ENCODE measurements around the gene GDPD2. TPM values are rescaled to one million over a fixed set of nuclear protein-coding genes. Genes with fewer than 3 reads are reported as not detected.

Gene GDPD2
- total RNA-seq, 4 donors from 2014 or later: 0.35 TPM; not detected in 3

DNA sequence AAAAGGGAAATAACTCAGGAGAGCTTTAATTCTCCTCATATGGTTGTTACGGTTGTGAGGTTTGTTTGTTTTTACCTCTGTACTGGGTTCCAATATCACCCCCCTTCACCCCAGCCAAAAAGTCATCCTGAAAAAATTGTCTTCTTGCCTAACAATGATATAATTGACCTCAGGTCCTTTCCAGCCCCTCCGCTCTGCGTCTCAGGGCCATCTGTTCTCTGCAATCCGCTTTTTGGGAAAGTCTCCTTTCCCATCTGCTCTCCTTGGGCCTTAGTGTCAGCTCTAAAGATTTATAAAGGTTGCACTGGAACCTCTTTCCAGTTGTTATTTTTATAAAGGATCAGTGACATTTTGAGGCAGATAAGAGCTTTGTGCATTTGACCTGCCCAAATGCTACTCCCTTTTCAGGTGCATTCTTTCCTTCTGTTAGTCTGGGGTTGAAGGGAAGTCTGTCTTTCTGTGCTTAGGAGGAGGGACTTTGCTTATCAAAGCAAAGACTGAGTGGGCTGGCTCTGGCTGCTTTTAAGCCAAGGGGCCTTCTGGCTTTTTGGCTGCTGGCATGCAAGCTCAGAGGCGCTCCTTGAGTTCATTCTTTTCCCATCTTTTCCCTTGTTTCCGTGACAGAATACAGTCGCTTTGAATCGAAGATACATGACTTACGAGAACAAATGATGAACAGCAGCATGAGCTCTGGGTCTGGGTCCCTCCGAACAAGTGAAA, 55.6 kb downstream of the GDPD2 start:
- Histone ChIP-seq H3K27ac (peak overlapping the region; percentile 68 to 84 (median 78)), H3K36me3 (no peaks in the 10 kb centered on the region), H3K9me3 (no peaks in the 10 kb centered on the region), H3K27me3 (no peaks in the 10 kb centered on the region), H3K4me1 (peaks cover 5 to 51% (median 15%) of the 10 kb centered on the region in 3 donors), H3K4me3 (no peak overlapping the region)
- TF ChIP-seq EP300 (IDR thresholded peaks at IDR 0.05) (no peak), CTCF (IDR thresholded peaks at IDR 0.05) (no peak), POLR2A (IDR thresholded peaks at IDR 0.05) (no peak), POLR2AphosphoS5 (IDR thresholded peaks at IDR 0.05) (no peak)
- ATAC-seq: no peak
- WGBS, 2 donors (ENCODE audit: low coverage in 1 of 2): 20 to 40% methylated on average over 4 to 5 of the region's 10 CpGs

DNA sequence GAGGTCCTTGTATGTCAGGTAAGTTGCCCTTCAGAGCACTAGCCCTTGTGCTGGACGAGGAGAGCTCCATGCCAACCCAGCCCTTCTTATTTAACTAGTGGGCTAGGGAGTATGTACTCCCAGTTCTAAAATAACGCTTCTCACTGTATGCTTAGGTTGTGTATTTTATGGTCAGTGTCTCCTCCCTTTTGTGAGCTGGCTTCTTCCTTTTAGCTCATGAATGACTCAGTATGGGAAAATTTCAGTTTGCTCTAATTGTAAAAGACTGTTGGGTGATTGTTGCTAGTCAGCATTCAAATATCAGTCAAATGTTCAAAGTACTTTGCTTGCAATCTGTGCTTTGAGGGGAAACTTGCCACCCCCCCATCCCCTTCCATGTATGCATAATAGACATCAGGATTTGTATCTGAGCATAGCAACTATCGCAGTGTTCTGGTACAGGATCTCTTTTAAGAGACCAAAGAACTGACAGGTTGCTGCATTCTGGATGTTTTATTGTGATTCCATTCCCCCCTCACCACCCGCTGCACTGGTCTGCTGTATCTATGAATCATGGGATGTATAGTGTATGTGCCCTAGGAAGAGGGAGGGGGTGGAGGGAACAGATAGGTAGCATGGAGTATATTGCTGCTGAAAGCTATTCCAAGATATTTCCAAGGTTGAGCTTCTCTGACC, 56.3 kb downstream of the GDPD2 start:
- 29% methylated on average over 2 of the region's 4 CpGs; no CpG with 5 or more reads in 1 of the 2 donors for WGBS, 2 donors (ENCODE audit: low coverage in 1 of 2)
- no peak for ATAC-seq
- Histone ChIP-seq H3K4me1 (peaks cover 5 to 51% (median 15%) of the 10 kb centered on the region in 3 donors), H3K27me3 (no peaks in the 10 kb centered on the region), H3K27ac (peak overlapping the region; percentile 73 to 84 (median 78)), H3K9me3 (no peaks in the 10 kb centered on the region), H3K4me3 (no peak overlapping the region), H3K36me3 (no peaks in the 10 kb centered on the region)
- no peak for TF ChIP-seq CTCF (IDR thresholded peaks at IDR 0.05)
- TF ChIP-seq POLR2AphosphoS5 (IDR thresholded peaks at IDR 0.05): no peak
- no peak for TF ChIP-seq EP300 (IDR thresholded peaks at IDR 0.05)
- no peak for TF ChIP-seq POLR2A (IDR thresholded peaks at IDR 0.05)

DNA sequence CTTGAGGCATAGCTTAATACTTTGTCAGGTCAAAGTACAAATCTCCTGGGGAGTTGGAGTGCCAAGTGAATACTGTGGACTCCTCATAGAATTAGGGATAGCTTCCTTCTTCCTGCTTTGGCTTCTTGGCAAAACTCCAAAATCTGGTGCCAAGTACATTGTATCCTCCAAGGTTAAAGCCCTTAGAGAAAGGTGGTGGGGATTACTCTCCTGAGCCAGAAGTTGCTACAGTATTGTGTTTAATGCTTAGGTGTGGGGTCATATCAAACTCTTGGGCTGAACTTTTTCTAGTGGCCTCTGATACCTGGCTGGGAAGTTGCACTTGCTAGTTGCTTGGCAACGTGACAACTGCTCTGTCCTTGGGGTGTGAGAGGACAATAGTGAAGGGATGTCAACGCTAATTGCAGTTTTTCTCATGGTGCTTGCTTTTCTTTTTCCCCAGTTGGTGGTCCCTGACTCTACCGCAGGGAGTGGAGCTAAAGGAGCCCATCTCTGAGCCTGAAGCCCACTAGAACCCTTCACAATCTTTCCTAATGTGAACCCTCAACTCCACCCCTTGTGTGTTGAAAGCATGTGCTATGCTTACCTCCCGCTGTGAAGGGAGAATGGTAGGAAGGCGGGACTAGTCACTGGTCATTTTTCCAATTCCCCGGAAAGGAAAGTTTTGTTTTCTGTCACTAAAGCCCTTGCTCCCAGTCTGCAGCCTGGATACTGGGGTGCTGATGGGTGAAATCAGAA, 57.0 kb downstream of the GDPD2 start:
- peaks cover 5 to 51% (median 15%) of the 10 kb centered on the region in 3 donors for H3K4me1 ChIP-seq
- no peaks in the 10 kb centered on the region for H3K27me3 ChIP-seq
- H3K9me3 ChIP-seq: no peaks in the 10 kb centered on the region
- TF ChIP-seq EP300 (IDR thresholded peaks at IDR 0.05): no peak
- peak; percentile 11 for TF ChIP-seq POLR2AphosphoS5 (IDR thresholded peaks at IDR 0.05)
- H3K36me3 ChIP-seq: no peaks in the 10 kb centered on the region
- peak overlapping the region in 1 of 2 donors; percentile 26 for H3K4me3 ChIP-seq
- WGBS, 2 donors (ENCODE audit: low coverage in 1 of 2): 25 to 29% methylated on average over 1 to 4 of the region's 6 CpGs
- H3K27ac ChIP-seq: peak overlapping the region; percentile 73 to 84 (median 78)
- no peak for ATAC-seq

DNA sequence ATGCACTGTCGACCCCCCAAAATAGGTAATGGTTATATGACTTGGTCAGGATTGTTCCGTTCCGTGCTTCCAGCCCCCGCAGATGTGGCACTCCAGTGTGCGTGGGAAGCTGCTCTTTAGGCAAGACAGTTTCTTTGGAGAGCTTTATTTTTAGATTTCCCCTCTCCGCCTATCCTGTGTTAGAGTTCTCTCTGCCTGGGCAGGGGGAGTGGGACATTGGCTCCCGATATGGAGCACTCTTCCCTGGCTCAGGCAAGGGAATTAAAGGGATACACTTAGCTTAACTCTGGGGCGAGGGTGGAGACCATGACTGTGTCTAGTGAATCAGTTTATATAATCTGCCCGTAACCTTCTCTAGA, 57.5 kb downstream of the GDPD2 start:
- 40% methylated on average over 9 of the region's 9 CpGs; no CpG with 5 or more reads in 1 of the 2 donors for WGBS, 2 donors (ENCODE audit: low coverage in 1 of 2)
- Histone ChIP-seq H3K27ac (peak overlapping the region; percentile 73 to 84 (median 78)), H3K9me3 (no peaks in the 10 kb centered on the region), H3K27me3 (no peaks in the 10 kb centered on the region), H3K4me3 (peak overlapping the region in 1 of 2 donors; percentile 26), H3K36me3 (no peaks in the 10 kb centered on the region), H3K4me1 (peaks cover 5 to 51% (median 15%) of the 10 kb centered on the region in 3 donors)
- ATAC-seq: peak; percentile 26
- TF ChIP-seq POLR2AphosphoS5 (IDR thresholded peaks at IDR 0.05) (peak; percentile 17), CTCF (IDR thresholded peaks at IDR 0.05) (no peak), EP300 (IDR thresholded peaks at IDR 0.05) (no peak), POLR2A (IDR thresholded peaks at IDR 0.05) (no peak)
